ENCODE results near the gene FIZ1. TPM values are rescaled to one million over a fixed set of nuclear protein-coding genes. Genes with fewer than 3 reads are reported as not detected.

The FIZ1 gene
- total and polyA plus RNA-seq, 8 donors: 6.8 to 12.6 (median 10.3) TPM

- H3K27ac ChIP-seq: no peak overlapping the region
- no peak for ATAC-seq
- DNase-seq: peak in 1 of 6 donors; percentile 65
- H3K36me3 ChIP-seq: peaks cover 0 to 14% (median 0%) of the 10 kb centered on the region in 3 donors
- no peaks in the 10 kb centered on the region for H3K9me3 ChIP-seq
- 95 to 96% methylated on average over 55 of the region's 55 CpGs for WGBS, 2 donors
- no peak for FAIRE-seq
- intact Hi-C loops (cut with DNase I): no loop called here
- no peak overlapping the region for H3K4me3 ChIP-seq
- no peaks in the 10 kb centered on the region for H3K27me3 ChIP-seq
- peaks cover 0 to 6% (median 0%) of the 10 kb centered on the region in 3 donors for H3K4me1 ChIP-seq
- TF ChIP-seq, protein P1, sequence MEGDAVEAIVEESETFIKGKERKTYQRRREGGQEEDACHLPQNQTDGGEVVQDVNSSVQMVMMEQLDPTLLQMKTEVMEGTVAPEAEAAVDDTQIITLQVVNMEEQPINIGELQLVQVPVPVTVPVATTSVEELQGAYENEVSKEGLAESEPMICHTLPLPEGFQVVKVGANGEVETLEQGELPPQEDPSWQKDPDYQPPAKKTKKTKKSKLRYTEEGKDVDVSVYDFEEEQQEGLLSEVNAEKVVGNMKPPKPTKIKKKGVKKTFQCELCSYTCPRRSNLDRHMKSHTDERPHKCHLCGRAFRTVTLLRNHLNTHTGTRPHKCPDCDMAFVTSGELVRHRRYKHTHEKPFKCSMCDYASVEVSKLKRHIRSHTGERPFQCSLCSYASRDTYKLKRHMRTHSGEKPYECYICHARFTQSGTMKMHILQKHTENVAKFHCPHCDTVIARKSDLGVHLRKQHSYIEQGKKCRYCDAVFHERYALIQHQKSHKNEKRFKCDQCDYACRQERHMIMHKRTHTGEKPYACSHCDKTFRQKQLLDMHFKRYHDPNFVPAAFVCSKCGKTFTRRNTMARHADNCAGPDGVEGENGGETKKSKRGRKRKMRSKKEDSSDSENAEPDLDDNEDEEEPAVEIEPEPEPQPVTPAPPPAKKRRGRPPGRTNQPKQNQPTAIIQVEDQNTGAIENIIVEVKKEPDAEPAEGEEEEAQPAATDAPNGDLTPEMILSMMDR (IDR thresholded peaks at IDR 0.05): no peak
Measured at GRCh38 chr19:55621673-55622231, 22.4 kb upstream of the FIZ1 start.

- TF ChIP-seq, protein P1 (IDR thresholded peaks at IDR 0.05): no peak
- no peaks in the 10 kb centered on the region for H3K9me3 ChIP-seq
- peaks cover 0 to 6% (median 0%) of the 10 kb centered on the region in 3 donors for H3K4me1 ChIP-seq
- 81% methylated on average over 9 of the region's 9 CpGs for WGBS, 2 donors
- ATAC-seq: no peak
- no peak for DNase-seq
- H3K36me3 ChIP-seq: peaks cover 0 to 19% (median 0%) of the 10 kb centered on the region in 3 donors
- no peak overlapping the region for H3K27ac ChIP-seq
- no peak overlapping the region for H3K4me3 ChIP-seq
- no peak for FAIRE-seq
- intact Hi-C loops (cut with DNase I): no loop called here
- H3K27me3 ChIP-seq: no peaks in the 10 kb centered on the region
Measured at GRCh38 chr19:55621205-55621672, 21.9 kb upstream of the FIZ1 start.

- ATAC-seq (no peak), DNase-seq (peak in 1 of 6 donors; percentile 20), FAIRE-seq (no peak)
- H3K27ac ChIP-seq: no peak overlapping the region
- no peaks in the 10 kb centered on the region for H3K9me3 ChIP-seq
- H3K36me3 ChIP-seq: peaks cover 0 to 24% (median 0%) of the 10 kb centered on the region in 3 donors
- no peak overlapping the region for H3K4me3 ChIP-seq
- H3K4me1 ChIP-seq: peaks cover 0 to 6% (median 0%) of the 10 kb centered on the region in 3 donors
- 93 to 94% methylated on average over 12 of the region's 12 CpGs for WGBS, 2 donors
- no peaks in the 10 kb centered on the region for H3K27me3 ChIP-seq
- TF ChIP-seq, protein P1 (IDR thresholded peaks at IDR 0.05): no peak
- intact Hi-C loops (cut with DNase I): no loop called here
Measured at GRCh38 chr19:55620410-55621204, 21.3 kb upstream of the FIZ1 start.

DNA sequence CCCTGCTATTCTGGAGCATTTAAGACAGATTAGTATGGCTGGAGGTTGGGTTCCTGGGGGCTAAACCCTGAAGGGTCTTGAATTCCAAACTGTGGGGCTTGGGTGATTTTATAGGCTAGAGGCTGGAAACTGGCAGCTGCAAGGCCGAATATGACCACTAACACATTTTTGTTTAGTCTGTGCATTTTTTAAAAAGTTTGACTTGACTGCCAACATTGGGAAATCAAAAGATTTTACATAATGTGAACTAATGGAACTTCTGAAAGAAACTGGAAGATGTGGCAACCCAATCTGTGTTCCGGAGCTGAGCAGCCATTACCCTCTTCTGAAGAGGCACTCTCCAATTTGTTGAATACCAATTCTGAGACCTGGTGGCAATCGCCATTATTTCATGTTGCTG is 20.0 kb upstream of the FIZ1 start:
- intact Hi-C loops (cut with DNase I): no loop called here
- DNase-seq: peak in 1 of 6 donors; percentile 2
- FAIRE-seq: no peak
- Histone ChIP-seq H3K9me3 (no peaks in the 10 kb centered on the region), H3K4me1 (peaks cover 0 to 3% (median 0%) of the 10 kb centered on the region in 3 donors), H3K27ac (no peak overlapping the region), H3K27me3 (no peaks in the 10 kb centered on the region), H3K36me3 (peaks cover 0 to 29% (median 0%) of the 10 kb centered on the region in 3 donors), H3K4me3 (no peak overlapping the region)
- TF ChIP-seq, protein P1 (IDR thresholded peaks at IDR 0.05): no peak
- no peak for ATAC-seq
- WGBS, 2 donors: 76 to 92% methylated on average over 3 of the region's 3 CpGs

Measured in pancreas (tissue), 10 donors.